Bronchial epithelial cell (primary cell): Measurements from ENCODE around the gene SH3PXD2B. TPM values are rescaled to one million over a fixed set of nuclear protein-coding genes. Genes with fewer than 3 reads are reported as not detected.

Experiments used
- DNase-seq: peaks from one replicate; pipeline ENCODE4 v3.0.0-alpha.2; 2010; ENCODE audit warnings: low read depth
- FAIRE-seq: peaks from 2 replicates; lab custom pipeline; 2011; peaks lifted over from hg19 to GRCh38; lab: Jason Lieb, UNC
- H3K27me3 ChIP-seq: 2 replicates; pipeline ENCODE4 v1.5.1; 2011; ENCODE audit warnings: low read length; ENCODE audit not compliant: control insufficient read depth, insufficient read depth
- H3K36me3 ChIP-seq: 2 replicates; pipeline ENCODE4 v1.5.1; 2011; ENCODE audit warnings: low read length; ENCODE audit not compliant: control insufficient read depth, insufficient read depth
- H3K4me3 ChIP-seq: 2 replicates; pipeline ENCODE4 v1.5.1; 2011; ENCODE audit warnings: mild to moderate bottlenecking, low read depth, low read length, control low read depth
- CTCF ChIP-seq: IDR thresholded peaks from 2 replicates; pipeline ENCODE4 v1.5.1; 2011; ENCODE audit warnings: mild to moderate bottlenecking, moderate library complexity, low read length, control low read depth, inconsistent platforms; ENCODE audit not compliant: insufficient read depth, severe bottlenecking
- total RNA-seq: library from RNA; depleted of rRNA; stranded (reverse); fragments of >200 nt; gene quantifications from 2 replicates; pipeline ENCODE4 v1.2.1, GENCODE V29; 2014

The SH3PXD2B gene
- total RNA-seq, 1 donor from 2014 or later, result 10.0 TPM

- TF ChIP-seq CTCF, result no peak
- Histone ChIP-seq H3K36me3 (no peaks in the 10 kb centered on the region), H3K27me3 (no peaks in the 10 kb centered on the region), H3K4me3 (no peak overlapping the region)
- FAIRE-seq (no peak), DNase-seq (no peak)
Observed at GRCh38 chr5:172477466-172477865, 23.1 kb upstream of the SH3PXD2B start.

GRCh38 chr5:172474293-172474692 is 20.0 kb upstream of the SH3PXD2B start:
- H3K27me3 ChIP-seq, result peaks cover 1% of the 10 kb centered on the region
- no peaks in the 10 kb centered on the region for H3K36me3 ChIP-seq
- DNase-seq (no peak), FAIRE-seq (no peak)
- TF ChIP-seq CTCF, result no peak
- H3K4me3 ChIP-seq, result no peak overlapping the region

- no peak overlapping the region for H3K4me3 ChIP-seq
- DNase-seq (no peak), FAIRE-seq (no peak)
- no peaks in the 10 kb centered on the region for H3K36me3 ChIP-seq
- H3K27me3 ChIP-seq, result peaks cover 1% of the 10 kb centered on the region
- no peak for TF ChIP-seq CTCF
Observed at GRCh38 chr5:172473427-172473826, 19.1 kb upstream of the SH3PXD2B start.

GRCh38 chr5:172469697-172470096 is 15.4 kb upstream of the SH3PXD2B start:
- no peak for TF ChIP-seq CTCF
- Histone ChIP-seq H3K27me3 (peaks cover 1% of the 10 kb centered on the region), H3K4me3 (no peak overlapping the region), H3K36me3 (no peaks in the 10 kb centered on the region)
- no peak for DNase-seq
- no peak for FAIRE-seq

- DNase-seq (no peak), FAIRE-seq (no peak)
- Histone ChIP-seq H3K36me3 (no peaks in the 10 kb centered on the region), H3K27me3 (no peaks in the 10 kb centered on the region), H3K4me3 (no peak overlapping the region)
- TF ChIP-seq CTCF, result no peak
Observed at GRCh38 chr5:172466062-172466461, 11.7 kb upstream of the SH3PXD2B start.

- no peak overlapping the region for H3K4me3 ChIP-seq
- H3K27me3 ChIP-seq, result peaks cover 1% of the 10 kb centered on the region
- peak; percentile 23 for FAIRE-seq
- TF ChIP-seq CTCF, result no peak
- H3K36me3 ChIP-seq, result no peaks in the 10 kb centered on the region
- no peak for DNase-seq
Observed at GRCh38 chr5:172463031-172463430, 8.7 kb upstream of the SH3PXD2B start.
